DND-41 (cell line): ENCODE measurements around the gene THRB.

Experiments used
- CTCF ChIP-seq: IDR thresholded peaks from 2 replicates; pipeline ENCODE4 v1.5.1; 2012; ENCODE audit warnings: borderline replicate concordance, low read length, moderate library complexity, mild to moderate bottlenecking; ENCODE audit not compliant: poor library complexity, severe bottlenecking; ENCODE audit errors: extremely low read depth
- EZH2 ChIP-seq: IDR thresholded peaks from 3 replicates; pipeline ENCODE4 v1.6.1; 2012; ENCODE audit warnings: borderline replicate concordance, low read depth, mild to moderate bottlenecking, moderate library complexity, low read length, inconsistent platforms; ENCODE audit not compliant: severe bottlenecking

GRCh38 chr3:24182756-24183155 is 311.9 kb downstream of the THRB start:
- TF ChIP-seq CTCF (no peak), EZH2 (no peak)
